ENCODE results near the gene TMEM91. TPM values are rescaled to one million over a fixed set of nuclear protein-coding genes. Genes with fewer than 3 reads are reported as not detected.

Gene TMEM91
- total RNA-seq, 3 donors from 2014 or later, result 1.2 to 2.4 (median 1.5) TPM

GRCh38 chr19:41420101-41420880 is 44.0 kb downstream of the TMEM91 start:
- no peaks in the 10 kb centered on the region for H3K9me3 Mint-ChIP-seq
- ATAC-seq (no peak), DNase-seq (no peak)
- H3K27me3 Mint-ChIP-seq (ENCODE audit: low read depth), result no peaks in the 10 kb centered on the region
- H3K36me3 Mint-ChIP-seq (ENCODE audit: insufficient read depth), result peaks cover 27% of the 10 kb centered on the region
- H3K4me1 Mint-ChIP-seq (ENCODE audit: low read depth), result no peaks in the 10 kb centered on the region
- no peak overlapping the region for H3K4me3 Mint-ChIP-seq

DNA sequence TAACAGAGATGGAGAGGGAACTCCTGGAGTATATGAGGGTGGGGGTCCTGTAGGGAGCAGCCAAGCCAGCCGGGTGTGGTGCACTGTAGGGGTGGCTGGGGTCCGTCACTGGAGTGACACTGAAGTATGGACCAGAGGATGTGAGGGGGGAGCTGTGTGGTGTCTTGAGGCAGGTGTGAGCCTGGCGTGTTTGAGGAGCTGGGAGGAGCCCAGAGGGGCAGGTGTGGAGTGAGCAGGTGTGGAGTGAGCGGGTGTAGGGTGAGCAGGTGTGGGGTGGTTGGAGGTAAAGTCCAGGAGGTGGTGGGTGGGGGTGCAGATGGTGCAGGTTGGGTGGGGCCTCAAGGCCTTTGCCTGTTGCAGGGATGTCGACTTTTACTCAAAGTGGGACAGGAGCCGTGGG is 45.0 kb downstream of the TMEM91 start:
- Mint-ChIP-seq H3K4me3 (no peak overlapping the region), H3K9me3 (no peaks in the 10 kb centered on the region), H3K4me1 (ENCODE audit: low read depth) (peaks cover 5% of the 10 kb centered on the region), H3K36me3 (ENCODE audit: insufficient read depth) (peaks cover 27% of the 10 kb centered on the region), H3K27me3 (ENCODE audit: low read depth) (no peaks in the 10 kb centered on the region)
- ATAC-seq (no peak), DNase-seq (no peak)

- H3K4me3 Mint-ChIP-seq, result no peak overlapping the region
- peaks cover 7% of the 10 kb centered on the region for H3K4me1 Mint-ChIP-seq (ENCODE audit: low read depth)
- H3K36me3 Mint-ChIP-seq (ENCODE audit: insufficient read depth), result peaks cover 27% of the 10 kb centered on the region
- H3K27me3 Mint-ChIP-seq (ENCODE audit: low read depth), result no peaks in the 10 kb centered on the region
- no peaks in the 10 kb centered on the region for H3K9me3 Mint-ChIP-seq
- ATAC-seq, result no peak
- DNase-seq, result no peak
Measured at GRCh38 chr19:41421973-41422372, 45.6 kb downstream of the TMEM91 start.

DNA sequence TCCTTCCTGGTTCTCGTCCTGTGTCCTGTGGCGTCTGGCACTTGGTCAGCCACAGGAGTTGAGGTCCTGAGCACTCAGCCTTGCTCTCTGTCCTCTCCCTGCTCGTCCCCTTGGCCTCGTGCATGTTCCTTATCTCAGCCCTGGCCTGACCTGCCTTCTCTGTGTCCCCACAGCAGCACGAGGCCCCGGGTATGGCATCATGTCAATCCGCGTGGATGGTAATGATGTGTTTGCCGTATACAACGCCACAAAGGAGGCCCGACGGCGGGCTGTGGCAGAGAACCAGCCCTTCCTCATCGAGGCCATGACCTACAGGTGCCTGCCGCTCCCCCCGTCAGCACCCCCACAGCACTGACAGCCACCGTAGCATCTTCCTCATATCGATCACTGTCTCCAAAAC is 46.1 kb downstream of the TMEM91 start:
- Mint-ChIP-seq H3K4me3 (no peak overlapping the region), H3K36me3 (ENCODE audit: insufficient read depth) (peaks cover 24% of the 10 kb centered on the region), H3K4me1 (ENCODE audit: low read depth) (peaks cover 10% of the 10 kb centered on the region), H3K27me3 (ENCODE audit: low read depth) (no peaks in the 10 kb centered on the region), H3K9me3 (no peaks in the 10 kb centered on the region)
- ATAC-seq (no peak), DNase-seq (no peak)

DNA sequence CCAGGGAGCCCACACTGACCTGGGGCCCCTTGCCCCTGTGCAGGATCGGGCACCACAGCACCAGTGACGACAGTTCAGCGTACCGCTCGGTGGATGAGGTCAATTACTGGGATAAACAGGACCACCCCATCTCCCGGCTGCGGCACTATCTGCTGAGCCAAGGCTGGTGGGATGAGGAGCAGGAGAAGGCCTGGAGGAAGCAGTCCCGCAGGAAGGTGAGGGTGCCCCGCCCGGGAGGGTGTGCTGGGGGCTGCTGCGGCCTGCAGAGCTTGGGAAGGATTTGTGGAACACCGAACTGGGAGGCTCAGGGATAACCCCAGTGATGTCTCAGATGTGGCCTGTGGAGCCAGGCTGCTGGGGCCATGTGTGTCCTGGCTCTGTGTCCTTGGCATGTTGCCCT is 46.6 kb downstream of the TMEM91 start:
- peaks cover 24% of the 10 kb centered on the region for H3K36me3 Mint-ChIP-seq (ENCODE audit: insufficient read depth)
- H3K9me3 Mint-ChIP-seq, result no peaks in the 10 kb centered on the region
- peaks cover 15% of the 10 kb centered on the region for H3K4me1 Mint-ChIP-seq (ENCODE audit: low read depth)
- no peak for ATAC-seq
- DNase-seq, result no peak
- no peak overlapping the region for H3K4me3 Mint-ChIP-seq
- H3K27me3 Mint-ChIP-seq (ENCODE audit: low read depth), result no peaks in the 10 kb centered on the region

DNA sequence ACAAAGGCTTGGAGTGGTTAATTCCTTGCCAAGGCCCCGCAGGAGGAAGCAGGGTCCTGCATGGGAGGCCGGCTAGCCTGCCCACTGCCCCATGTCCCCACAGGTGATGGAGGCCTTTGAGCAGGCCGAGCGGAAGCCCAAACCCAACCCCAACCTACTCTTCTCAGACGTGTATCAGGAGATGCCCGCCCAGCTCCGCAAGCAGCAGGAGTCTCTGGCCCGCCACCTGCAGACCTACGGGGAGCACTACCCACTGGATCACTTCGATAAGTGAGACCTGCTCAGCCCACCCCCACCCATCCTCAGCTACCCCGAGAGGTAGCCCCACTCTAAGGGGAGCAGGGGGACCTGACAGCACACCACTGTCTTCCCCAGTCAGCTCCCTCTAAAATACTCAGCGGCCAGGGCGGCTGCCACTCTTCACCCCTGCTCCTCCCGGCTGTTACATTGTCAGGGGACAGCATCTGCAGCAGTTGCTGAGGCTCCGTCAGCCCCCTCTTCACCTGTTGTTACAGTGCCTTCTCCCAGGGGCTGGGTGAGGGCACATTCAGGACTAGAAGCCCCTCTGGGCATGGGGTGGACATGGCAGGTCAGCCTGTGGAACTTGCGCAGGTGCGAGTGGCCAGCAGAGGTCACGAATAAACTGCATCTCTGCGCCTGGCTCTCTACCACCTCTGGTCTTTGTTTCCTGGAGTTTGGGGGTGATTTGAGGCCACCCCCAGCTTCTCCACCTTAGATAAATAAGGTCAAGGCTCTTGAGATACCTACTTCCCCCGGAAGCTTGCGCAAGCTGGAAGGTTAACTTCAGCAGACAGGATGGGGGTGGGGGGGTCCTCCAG is 48.2 kb downstream of the TMEM91 start:
- peaks cover 17% of the 10 kb centered on the region for H3K36me3 Mint-ChIP-seq (ENCODE audit: insufficient read depth)
- DNase-seq (no peak), ATAC-seq (no peak)
- no peak overlapping the region for H3K4me3 Mint-ChIP-seq
- peaks cover 26% of the 10 kb centered on the region for H3K4me1 Mint-ChIP-seq (ENCODE audit: low read depth)
- no peaks in the 10 kb centered on the region for H3K27me3 Mint-ChIP-seq (ENCODE audit: low read depth)
- no peaks in the 10 kb centered on the region for H3K9me3 Mint-ChIP-seq

DNA sequence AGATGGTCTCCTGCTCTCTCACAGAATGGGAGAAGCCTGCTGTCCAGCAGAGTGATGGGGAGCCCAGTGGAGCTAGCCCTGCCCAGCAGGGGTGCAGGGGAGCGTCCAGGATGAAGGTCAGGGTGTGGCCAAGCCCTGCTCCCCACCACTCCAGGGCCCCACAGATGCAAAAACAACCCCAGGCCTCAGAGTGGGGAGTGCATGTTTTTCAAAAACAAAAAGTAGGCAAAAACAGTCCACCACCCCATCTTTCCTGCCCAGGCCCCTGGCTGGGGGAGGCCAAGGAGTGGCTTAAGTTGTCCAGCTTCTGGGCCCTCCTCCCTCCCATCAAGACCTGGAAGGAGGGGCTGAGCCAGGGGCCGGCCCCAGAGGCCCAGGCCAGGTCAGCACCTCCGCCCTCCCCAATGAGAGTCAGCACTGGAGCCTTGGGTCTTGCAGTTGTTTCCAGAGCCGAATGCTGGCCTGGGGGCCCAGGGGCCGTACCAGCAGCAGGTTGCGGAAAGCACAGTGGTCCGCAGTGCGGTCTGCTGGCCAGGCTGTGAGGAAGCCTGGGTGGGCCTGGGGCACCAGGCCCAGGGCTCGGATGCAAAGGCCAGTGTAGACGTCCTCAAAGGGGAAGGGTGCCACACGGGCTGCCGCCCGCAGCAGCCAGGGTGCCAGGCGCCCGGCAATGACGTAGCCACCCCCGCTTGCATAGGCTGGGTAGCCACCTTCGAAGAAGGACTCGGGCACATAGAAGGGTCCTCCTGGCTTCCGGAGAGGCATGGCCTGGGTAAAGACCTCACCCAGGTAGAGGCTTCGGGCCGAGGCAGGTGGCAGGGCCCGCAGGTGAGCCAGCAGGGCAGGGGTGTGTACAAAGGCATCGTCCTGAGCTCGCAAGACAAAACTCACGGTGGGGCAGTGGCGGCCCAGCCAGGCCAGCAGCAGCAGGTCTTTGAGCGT is 49.1 kb downstream of the TMEM91 start:
- peaks cover 26% of the 10 kb centered on the region for H3K4me1 Mint-ChIP-seq (ENCODE audit: low read depth)
- H3K36me3 Mint-ChIP-seq (ENCODE audit: insufficient read depth), result peaks cover 12% of the 10 kb centered on the region
- H3K4me3 Mint-ChIP-seq, result no peak overlapping the region
- no peaks in the 10 kb centered on the region for H3K9me3 Mint-ChIP-seq
- ATAC-seq, result no peak
- no peaks in the 10 kb centered on the region for H3K27me3 Mint-ChIP-seq (ENCODE audit: low read depth)
- no peak for DNase-seq

DNA sequence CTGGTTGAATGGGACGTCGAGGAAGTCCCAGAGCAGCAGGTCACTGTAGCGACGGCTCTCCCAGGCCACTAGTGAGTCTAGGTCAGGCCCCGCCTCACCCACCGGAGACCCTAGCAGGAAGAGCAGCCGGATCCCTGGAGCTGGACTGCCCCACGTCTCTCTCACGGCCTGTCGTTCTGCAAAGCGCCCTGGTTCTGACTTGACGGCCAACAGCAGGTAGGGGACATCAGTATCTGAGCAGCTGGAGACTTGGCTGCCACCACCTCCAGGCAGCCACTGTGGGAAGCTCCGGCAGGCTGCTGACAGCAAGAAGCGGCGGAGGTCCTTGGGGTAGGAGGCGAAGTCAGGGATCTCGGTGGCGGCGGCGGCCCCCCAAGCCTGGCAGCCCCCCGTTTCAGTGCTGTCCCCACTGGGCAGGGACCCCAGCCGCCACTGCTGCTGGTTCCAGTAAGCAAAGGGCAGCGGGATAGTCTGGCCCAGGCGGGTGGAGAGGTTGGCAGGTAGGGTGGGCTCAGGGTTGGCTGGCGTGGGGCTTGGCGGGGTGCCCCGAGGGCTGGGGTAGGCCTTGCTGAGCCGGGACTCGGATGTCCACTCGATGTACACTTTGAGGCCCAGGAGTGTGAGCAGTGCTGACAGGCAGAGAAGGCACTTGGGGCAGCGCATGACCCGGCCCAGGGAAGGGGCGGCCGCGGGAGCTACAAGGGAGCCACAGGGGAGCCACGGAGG is 49.9 kb downstream of the TMEM91 start:
- no peaks in the 10 kb centered on the region for H3K9me3 Mint-ChIP-seq
- H3K36me3 Mint-ChIP-seq (ENCODE audit: insufficient read depth), result peaks cover 12% of the 10 kb centered on the region
- H3K4me1 Mint-ChIP-seq (ENCODE audit: low read depth), result peaks cover 28% of the 10 kb centered on the region
- DNase-seq, result no peak
- no peak for ATAC-seq
- no peak overlapping the region for H3K4me3 Mint-ChIP-seq
- no peaks in the 10 kb centered on the region for H3K27me3 Mint-ChIP-seq (ENCODE audit: low read depth)

DNA sequence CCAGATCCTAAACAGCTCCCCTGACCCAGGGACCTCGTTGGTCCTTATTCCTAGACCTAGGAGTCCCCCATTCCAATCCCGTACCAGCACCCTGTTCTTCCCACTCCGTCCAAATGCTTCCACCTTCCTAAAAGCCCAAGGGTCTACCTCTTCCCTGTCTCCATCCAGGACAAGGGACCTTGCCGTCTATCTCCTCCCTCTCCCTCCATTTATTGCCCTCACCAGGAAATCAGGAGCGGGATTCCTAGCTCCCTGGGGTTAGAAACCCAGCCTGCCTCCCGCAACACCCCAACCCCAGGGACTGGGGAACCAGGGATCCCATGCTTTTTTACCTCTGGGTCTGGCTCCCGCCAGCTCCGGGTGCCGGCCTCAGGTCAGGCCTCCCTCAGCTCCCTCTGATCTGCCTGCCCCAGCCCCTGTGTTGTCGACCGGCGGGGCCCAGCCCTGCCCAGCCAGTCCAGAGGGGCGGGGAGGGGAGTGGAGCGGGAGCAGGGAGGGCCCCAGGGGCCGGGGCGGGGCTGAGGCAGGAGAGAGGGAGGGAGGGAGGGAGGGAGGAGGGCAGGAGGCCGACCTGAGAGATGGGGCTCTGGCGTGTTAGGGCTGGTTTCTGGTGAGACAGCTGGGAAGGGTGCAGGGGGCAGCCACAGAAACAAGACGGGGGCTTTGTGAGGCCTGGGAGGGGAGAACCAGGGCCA is 50.8 kb downstream of the TMEM91 start, which contains the start of gene B3GNT8:
Gene B3GNT8, minus strand, starts transcription at position 423 of the 695 bp plus-strand sequence. CDS start 596 bp downstream, outside the sequence.
- peaks cover 14% of the 10 kb centered on the region for H3K36me3 Mint-ChIP-seq (ENCODE audit: insufficient read depth)
- H3K4me1 Mint-ChIP-seq (ENCODE audit: low read depth), result peaks cover 28% of the 10 kb centered on the region
- ATAC-seq (peak; percentile 66 to 68), DNase-seq (peak; percentile 30)
- no peaks in the 10 kb centered on the region for H3K9me3 Mint-ChIP-seq
- no peaks in the 10 kb centered on the region for H3K27me3 Mint-ChIP-seq (ENCODE audit: low read depth)
- peak within 1 kb of the TSS; percentile 79 for H3K4me3 Mint-ChIP-seq

- no peaks in the 10 kb centered on the region for H3K9me3 Mint-ChIP-seq
- ATAC-seq, result peak; percentile 51 to 53
- peaks cover 13% of the 10 kb centered on the region for H3K36me3 Mint-ChIP-seq (ENCODE audit: insufficient read depth)
- DNase-seq, result no peak
- peaks cover 28% of the 10 kb centered on the region for H3K4me1 Mint-ChIP-seq (ENCODE audit: low read depth)
- H3K27me3 Mint-ChIP-seq (ENCODE audit: low read depth), result no peaks in the 10 kb centered on the region
- peak overlapping the region; percentile 79 for H3K4me3 Mint-ChIP-seq
Measured at GRCh38 chr19:41427647-41428480, 51.5 kb downstream of the TMEM91 start.

DNA sequence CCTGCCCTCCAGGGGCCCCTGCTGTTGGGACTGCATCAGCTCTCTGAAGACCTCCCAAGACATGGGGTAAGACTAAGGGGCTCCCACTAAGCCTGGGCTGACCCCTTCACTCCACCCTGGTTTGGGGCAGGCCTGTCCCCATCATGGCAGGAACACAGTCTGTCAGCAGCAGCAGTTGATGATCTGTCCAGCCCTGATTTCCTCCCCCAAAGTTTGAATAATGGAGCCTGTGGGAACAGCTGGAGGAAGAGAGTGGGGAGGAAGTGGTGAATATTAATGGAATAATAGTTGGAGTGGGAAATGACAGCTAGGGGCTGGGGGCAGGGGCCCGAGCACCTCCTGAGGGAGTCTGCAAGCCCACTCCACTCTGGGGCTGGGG is 52.1 kb downstream of the TMEM91 start:
- Mint-ChIP-seq H3K4me1 (ENCODE audit: low read depth) (peaks cover 28% of the 10 kb centered on the region), H3K9me3 (no peaks in the 10 kb centered on the region), H3K27me3 (ENCODE audit: low read depth) (no peaks in the 10 kb centered on the region), H3K4me3 (peak overlapping the region; percentile 24), H3K36me3 (ENCODE audit: insufficient read depth) (peaks cover 13% of the 10 kb centered on the region)
- ATAC-seq, result no peak
- DNase-seq, result no peak

- H3K27me3 Mint-ChIP-seq (ENCODE audit: low read depth), result no peaks in the 10 kb centered on the region
- peaks cover 16% of the 10 kb centered on the region for H3K36me3 Mint-ChIP-seq (ENCODE audit: insufficient read depth)
- peaks cover 28% of the 10 kb centered on the region for H3K4me1 Mint-ChIP-seq (ENCODE audit: low read depth)
- ATAC-seq, result no peak
- no peaks in the 10 kb centered on the region for H3K9me3 Mint-ChIP-seq
- DNase-seq, result no peak
- H3K4me3 Mint-ChIP-seq, result no peak overlapping the region
Measured at GRCh38 chr19:41430922-41431321, 54.6 kb downstream of the TMEM91 start.

Data from activated T-cell treated with anti-CD3 and anti-CD28 coated beads, Interleukin-2, amount 50 U/mL, for 4 hours (primary cell).